HUDEP-2 (cell line): ENCODE data around the gene CRYBG1.
A peak's percentile ranks its signal among the peaks of the same experiment; 100 is the strongest.
"Not testable (repeated sequence)": the region's sequence is repeated elsewhere in the genome, so short reads cannot be mapped to it uniquely, and the experiment has no call there.

Experiments used
- DNase-seq, 76 experiments: peaks; one replicate each; lab custom pipeline; 2025; ENCODE audit not compliant: unreplicated experiment in 76 of 76; lab: John Stamatoyannopoulos, UW

Gene CRYBG1

GRCh38 chr6:106574741-106575458 lies 214.4 kb downstream of the CRYBG1 start:
- DNase-seq = peak in 5 of 76 experiments; percentile 9 to 35 (median 16)

GRCh38 chr6:106579281-106579680 lies 218.8 kb downstream of the CRYBG1 start:
- no peak for DNase-seq

GRCh38 chr6:106581468-106581867 lies 221.0 kb downstream of the CRYBG1 start:
- no peak for DNase-seq

GRCh38 chr6:106586815-106587415 lies 226.4 kb downstream of the CRYBG1 start:
- DNase-seq = no peak

- DNase-seq = not testable (repeated sequence)
Measured at GRCh38 chr6:106588937-106589336, 228.4 kb downstream of the CRYBG1 start.

GRCh38 chr6:106591111-106591825 lies 230.8 kb downstream of the CRYBG1 start:
- peak in 6 of 76 experiments; percentile 3 to 21 (median 14) for DNase-seq

GRCh38 chr6:106599440-106599839 lies 238.9 kb downstream of the CRYBG1 start:
- DNase-seq = no peak

GRCh38 chr6:106600329-106600728 lies 239.8 kb downstream of the CRYBG1 start:
- DNase-seq = no peak

GRCh38 chr6:106608080-106608668 lies 247.7 kb downstream of the CRYBG1 start:
- peak in 43 of 76 experiments; percentile 3 to 83 (median 55) for DNase-seq

- DNase-seq = peak in 17 of 76 experiments; percentile 3 to 40 (median 20)
Measured at GRCh38 chr6:106609699-106610098, 249.2 kb downstream of the CRYBG1 start.

GRCh38 chr6:106611030-106611429 lies 250.5 kb downstream of the CRYBG1 start:
- DNase-seq = no peak

GRCh38 chr6:106612671-106613416 lies 252.3 kb downstream of the CRYBG1 start:
- no peak for DNase-seq

GRCh38 chr6:106613590-106613989 lies 253.1 kb downstream of the CRYBG1 start:
- no peak for DNase-seq

- no peak for DNase-seq
Measured at GRCh38 chr6:106614166-106614565, 253.6 kb downstream of the CRYBG1 start.

- DNase-seq = no peak
Measured at GRCh38 chr6:106614592-106615257, 254.2 kb downstream of the CRYBG1 start.

- DNase-seq = no peak
Measured at GRCh38 chr6:106617302-106617701, 256.8 kb downstream of the CRYBG1 start.

GRCh38 chr6:106617857-106618256 lies 257.3 kb downstream of the CRYBG1 start:
- DNase-seq = no peak

GRCh38 chr6:106618324-106618723 lies 257.8 kb downstream of the CRYBG1 start:
- DNase-seq = no peak

GRCh38 chr6:106619223-106619622 lies 258.7 kb downstream of the CRYBG1 start:
- no peak for DNase-seq
